ENCODE data around the gene NRP1.
"Not testable (repeated sequence)": the region's sequence is repeated elsewhere in the genome, so short reads cannot be mapped to it uniquely, and the experiment has no call there.

Gene NRP1

GRCh38 chr10:33233635-33234034 lies 100.8 kb downstream of the NRP1 start:
- no peak for DNase-seq

GRCh38 chr10:33233221-33233620 lies 101.2 kb downstream of the NRP1 start:
- DNase-seq, result no peak

- no peak for DNase-seq
These were observed 102.7 kb downstream of the NRP1 start for GRCh38 chr10:33231621-33232350.

- DNase-seq, result no peak
These were observed 104.6 kb downstream of the NRP1 start for GRCh38 chr10:33229949-33230267.

- DNase-seq, result peak in 1 of 2 experiments; percentile 53
These were observed 105.1 kb downstream of the NRP1 start for GRCh38 chr10:33229252-33229948.

- DNase-seq, result no peak
These were observed 106.0 kb downstream of the NRP1 start for GRCh38 chr10:33228426-33228825.

- no peak for DNase-seq
These were observed 107.0 kb downstream of the NRP1 start for GRCh38 chr10:33227489-33227888.

GRCh38 chr10:33224251-33224965 lies 110.1 kb downstream of the NRP1 start:
- no peak for DNase-seq

GRCh38 chr10:33223326-33224000 lies 111.0 kb downstream of the NRP1 start:
- DNase-seq, result no peak

- not testable (repeated sequence) for DNase-seq
These were observed 112.2 kb downstream of the NRP1 start for GRCh38 chr10:33222304-33222703.

GRCh38 chr10:33217854-33218253 lies 116.6 kb downstream of the NRP1 start:
- DNase-seq, result no peak

- DNase-seq, result no peak
These were observed 117.6 kb downstream of the NRP1 start for GRCh38 chr10:33216661-33217427.

- DNase-seq, result no peak
These were observed 118.8 kb downstream of the NRP1 start for GRCh38 chr10:33215635-33216034.

GRCh38 chr10:33215154-33215553 lies 119.3 kb downstream of the NRP1 start:
- no peak for DNase-seq

- no peak for DNase-seq
These were observed 120.3 kb downstream of the NRP1 start for GRCh38 chr10:33214174-33214573.

GRCh38 chr10:33212061-33212748 lies 122.3 kb downstream of the NRP1 start:
- DNase-seq, result no peak

- DNase-seq, result no peak
These were observed 123.2 kb downstream of the NRP1 start for GRCh38 chr10:33211106-33211878.

GRCh38 chr10:33209802-33210201 lies 124.7 kb downstream of the NRP1 start:
- DNase-seq, result no peak

GRCh38 chr10:33208166-33208565 lies 126.3 kb downstream of the NRP1 start:
- no peak for DNase-seq

- no peak for DNase-seq
These were observed 130.4 kb downstream of the NRP1 start for GRCh38 chr10:33204031-33204430.

GRCh38 chr10:33201971-33202370 lies 132.5 kb downstream of the NRP1 start:
- DNase-seq, result no peak

All from NCI-H187 (cell line).